CD4-positive, alpha-beta T cell treated with Interleukin-6 for 4 hours (primary cell): ENCODE data around the gene TMEM179.

Experiments
- DNase-seq: peaks from one replicate; pipeline ENCODE4 v3.0.0-alpha.2; 2020; ENCODE audit warnings: mixed read lengths

Gene TMEM179

GRCh38 chr14:104541905-104542465 lies 62.6 kb downstream of the TMEM179 start:
- DNase-seq, result no peak
